Measurements from ENCODE around the gene RPL22. TPM values are rescaled to one million over a fixed set of nuclear protein-coding genes. Genes with fewer than 3 reads are reported as not detected.
"Not testable (repeated sequence)": the region's sequence is repeated elsewhere in the genome, so short reads cannot be mapped to it uniquely, and the experiment has no call there.

Gene RPL22
- total RNA-seq, 5 donors from 2014 or later (not counting 1 experiment from before 2014, with no cell fraction given) = 448 to 621 (median 462) TPM

GRCh38 chr1:6221210-6221784, 21.9 kb upstream of the RPL22 start:
- ATAC-seq (replicated peaks in 1 of 4) (no peak), DNase-seq (no peak)
- Histone ChIP-seq H3K4me3 (ENCODE audit: control insufficient read depth in 1 of 2, extremely low read depth in 1 of 2, low read length in 1 of 2) (no peak overlapping the region), H3K9me3 (no peaks in the 10 kb centered on the region), H3K36me3 (ENCODE audit: control insufficient read depth in 2 of 2, extremely low read depth in 1 of 2, insufficient read depth in 1 of 2, low read length in 1 of 2) (peaks cover 6 to 37% of the 10 kb centered on the region in 2 donors), H3K27ac (ENCODE audit: low read length) (no peak overlapping the region), H3K4me1 (ENCODE audit: control insufficient read depth in 1 of 2, extremely low read depth in 1 of 2, insufficient read depth in 2 of 2, low read length in 2 of 2) (no peaks in the 10 kb centered on the region), H3K27me3 (replicated peaks in 1 of 2; ENCODE audit: control insufficient read depth in 2 of 2, extremely low read depth in 1 of 2, insufficient read depth in 2 of 2, low read length in 1 of 2) (peaks cover 0 to 10% of the 10 kb centered on the region in 2 experiments)
- peaks cover 32% of the 10 kb centered on the region for H3K36me3 Mint-ChIP-seq
- H3K27ac Mint-ChIP-seq = no peak overlapping the region
- H3K27me3 Mint-ChIP-seq = no peaks in the 10 kb centered on the region
- POLR2A ChIA-PET = no interaction called here
- H3K4me1 Mint-ChIP-seq = no peaks in the 10 kb centered on the region
- H3K9me3 Mint-ChIP-seq = no peaks in the 10 kb centered on the region
- H3K4me3 Mint-ChIP-seq = no peak overlapping the region
- CTCF ChIA-PET = no interaction called here
- 86% methylated on average over 4 of the region's 12 CpGs for WGBS (ENCODE audit: insufficient coverage)

GRCh38 chr1:6220236-6220635, 20.8 kb upstream of the RPL22 start:
- peaks cover 0 to 12% of the 10 kb centered on the region in 2 experiments for H3K27me3 ChIP-seq (replicated peaks in 1 of 2; ENCODE audit: control insufficient read depth in 2 of 2, extremely low read depth in 1 of 2, insufficient read depth in 2 of 2, low read length in 1 of 2)
- H3K4me3 ChIP-seq (ENCODE audit: control insufficient read depth in 1 of 2, extremely low read depth in 1 of 2, low read length in 1 of 2) = no peak overlapping the region
- no peaks in the 10 kb centered on the region for H3K4me1 Mint-ChIP-seq
- no peaks in the 10 kb centered on the region for H3K9me3 Mint-ChIP-seq
- peaks cover 25% of the 10 kb centered on the region for H3K36me3 Mint-ChIP-seq
- H3K27ac ChIP-seq (ENCODE audit: low read length) = no peak overlapping the region
- ChIA-PET CTCF (interaction anchor here in 1 of 2 donors (0.7 kb wide), 1 partner anchor 71 kb away, joined by 3 read pairs; no protein-coding TSS in a partner anchor), POLR2A (no interaction called here)
- no peak for DNase-seq
- no peak overlapping the region for H3K4me3 Mint-ChIP-seq
- WGBS (ENCODE audit: insufficient coverage) = 88% methylated on average over 2 of the region's 8 CpGs
- peaks cover 6 to 32% of the 10 kb centered on the region in 2 donors for H3K36me3 ChIP-seq (ENCODE audit: control insufficient read depth in 2 of 2, extremely low read depth in 1 of 2, insufficient read depth in 1 of 2, low read length in 1 of 2)
- H3K27me3 Mint-ChIP-seq = peaks cover 0 to 7% of the 10 kb centered on the region in 2 donors
- H3K4me1 ChIP-seq (ENCODE audit: control insufficient read depth in 1 of 2, extremely low read depth in 1 of 2, insufficient read depth in 2 of 2, low read length in 2 of 2) = no peaks in the 10 kb centered on the region
- H3K27ac Mint-ChIP-seq = no peak overlapping the region
- no peaks in the 10 kb centered on the region for H3K9me3 ChIP-seq
- ATAC-seq (replicated peaks in 1 of 4) = no peak

GRCh38 chr1:6219641-6220040, 20.2 kb upstream of the RPL22 start:
- H3K27me3 ChIP-seq (replicated peaks in 1 of 2; ENCODE audit: control insufficient read depth in 2 of 2, extremely low read depth in 1 of 2, insufficient read depth in 2 of 2, low read length in 1 of 2) = peaks cover 0 to 12% of the 10 kb centered on the region in 2 experiments
- CTCF ChIA-PET; DNase-seq; H3K9me3 Mint-ChIP-seq; ATAC-seq (replicated peaks in 1 of 4); H3K4me1 Mint-ChIP-seq; H3K27ac Mint-ChIP-seq; H3K27ac ChIP-seq (ENCODE audit: low read length); H3K4me3 ChIP-seq (ENCODE audit: control insufficient read depth in 1 of 2, extremely low read depth in 1 of 2, low read length in 1 of 2); POLR2A ChIA-PET; H3K9me3 ChIP-seq; H3K4me1 ChIP-seq (ENCODE audit: control insufficient read depth in 1 of 2, extremely low read depth in 1 of 2, insufficient read depth in 2 of 2, low read length in 2 of 2); H3K4me3 Mint-ChIP-seq; H3K27me3 Mint-ChIP-seq: not testable (repeated sequence)
- peaks cover 19% of the 10 kb centered on the region for H3K36me3 Mint-ChIP-seq
- 93% methylated on average over 7 of the region's 11 CpGs for WGBS (ENCODE audit: insufficient coverage)
- peaks cover 6 to 27% of the 10 kb centered on the region in 2 donors for H3K36me3 ChIP-seq (ENCODE audit: control insufficient read depth in 2 of 2, extremely low read depth in 1 of 2, insufficient read depth in 1 of 2, low read length in 1 of 2)

GRCh38 chr1:6218375-6219164, 19.2 kb upstream of the RPL22 start:
- ChIA-PET CTCF (no interaction called here), POLR2A (no interaction called here)
- Mint-ChIP-seq H3K9me3 (no peaks in the 10 kb centered on the region), H3K36me3 (peaks cover 10% of the 10 kb centered on the region), H3K27me3 (peaks cover 0 to 8% of the 10 kb centered on the region in 2 donors), H3K27ac (no peak overlapping the region), H3K4me1 (no peaks in the 10 kb centered on the region), H3K4me3 (no peak overlapping the region)
- no peaks in the 10 kb centered on the region for H3K9me3 ChIP-seq
- no peaks in the 10 kb centered on the region for H3K4me1 ChIP-seq (ENCODE audit: control insufficient read depth in 1 of 2, extremely low read depth in 1 of 2, insufficient read depth in 2 of 2, low read length in 2 of 2)
- ATAC-seq (replicated peaks in 1 of 4) = no peak
- H3K27me3 ChIP-seq (replicated peaks in 1 of 2; ENCODE audit: control insufficient read depth in 2 of 2, extremely low read depth in 1 of 2, insufficient read depth in 2 of 2, low read length in 1 of 2) = peaks cover 0 to 12% of the 10 kb centered on the region in 2 experiments
- H3K4me3 ChIP-seq (ENCODE audit: control insufficient read depth in 1 of 2, extremely low read depth in 1 of 2, low read length in 1 of 2) = no peak overlapping the region
- WGBS (ENCODE audit: insufficient coverage) = 92% methylated on average over 15 of the region's 16 CpGs
- H3K27ac ChIP-seq (ENCODE audit: low read length) = no peak overlapping the region
- DNase-seq = no peak
- H3K36me3 ChIP-seq (ENCODE audit: control insufficient read depth in 2 of 2, extremely low read depth in 1 of 2, insufficient read depth in 1 of 2, low read length in 1 of 2) = peaks cover 0 to 17% of the 10 kb centered on the region in 2 donors

- Mint-ChIP-seq H3K36me3 (no peaks in the 10 kb centered on the region), H3K27me3 (peaks cover 12 to 14% of the 10 kb centered on the region in 2 donors), H3K4me3 (no peak overlapping the region), H3K27ac (no peak overlapping the region), H3K4me1 (peaks cover 0 to 11% (median 8%) of the 10 kb centered on the region in 3 donors), H3K9me3 (no peaks in the 10 kb centered on the region)
- H3K4me3 ChIP-seq (ENCODE audit: control insufficient read depth in 1 of 2, extremely low read depth in 1 of 2, low read length in 1 of 2) = no peak overlapping the region
- ATAC-seq (replicated peaks in 1 of 4) (no peak), DNase-seq (no peak)
- H3K4me1 ChIP-seq (ENCODE audit: control insufficient read depth in 1 of 2, extremely low read depth in 1 of 2, insufficient read depth in 2 of 2, low read length in 2 of 2) = peaks cover 3 to 12% of the 10 kb centered on the region in 2 experiments
- H3K27ac ChIP-seq (ENCODE audit: low read length) = no peak overlapping the region
- CTCF ChIA-PET = interaction anchor here in 1 of 2 donors (0.5 kb wide), 1 partner anchor 27 kb away, joined by 5 read pairs; no protein-coding TSS in a partner anchor
- no peaks in the 10 kb centered on the region for H3K36me3 ChIP-seq (ENCODE audit: control insufficient read depth in 2 of 2, extremely low read depth in 1 of 2, insufficient read depth in 1 of 2, low read length in 1 of 2)
- peaks cover 0 to 43% of the 10 kb centered on the region in 2 experiments for H3K27me3 ChIP-seq (replicated peaks in 1 of 2; ENCODE audit: control insufficient read depth in 2 of 2, extremely low read depth in 1 of 2, insufficient read depth in 2 of 2, low read length in 1 of 2)
- POLR2A ChIA-PET = no interaction called here
- WGBS (ENCODE audit: insufficient coverage) = 78% methylated on average over 6 of the region's 20 CpGs
- H3K9me3 ChIP-seq = no peaks in the 10 kb centered on the region
Measured at GRCh38 chr1:6212193-6212959, 13.0 kb upstream of the RPL22 start.

GRCh38 chr1:6211731-6212130, 12.3 kb upstream of the RPL22 start:
- Mint-ChIP-seq H3K4me3 (no peak overlapping the region), H3K36me3 (no peaks in the 10 kb centered on the region), H3K27me3 (peaks cover 12 to 17% of the 10 kb centered on the region in 2 donors), H3K4me1 (peaks cover 0 to 13% (median 8%) of the 10 kb centered on the region in 3 donors), H3K27ac (no peak overlapping the region), H3K9me3 (no peaks in the 10 kb centered on the region)
- Histone ChIP-seq H3K36me3 (ENCODE audit: control insufficient read depth in 2 of 2, extremely low read depth in 1 of 2, insufficient read depth in 1 of 2, low read length in 1 of 2) (no peaks in the 10 kb centered on the region), H3K4me1 (ENCODE audit: control insufficient read depth in 1 of 2, extremely low read depth in 1 of 2, insufficient read depth in 2 of 2, low read length in 2 of 2) (peaks cover 4 to 16% of the 10 kb centered on the region in 2 experiments), H3K27me3 (replicated peaks in 1 of 2; ENCODE audit: control insufficient read depth in 2 of 2, extremely low read depth in 1 of 2, insufficient read depth in 2 of 2, low read length in 1 of 2) (peaks cover 3 to 46% of the 10 kb centered on the region in 2 experiments), H3K27ac (ENCODE audit: low read length) (no peak overlapping the region), H3K4me3 (ENCODE audit: control insufficient read depth in 1 of 2, extremely low read depth in 1 of 2, low read length in 1 of 2) (no peak overlapping the region), H3K9me3 (no peaks in the 10 kb centered on the region)
- ATAC-seq (replicated peaks in 1 of 4) = no peak
- DNase-seq = no peak
- CTCF ChIA-PET = no interaction called here
- POLR2A ChIA-PET = no interaction called here
- WGBS (ENCODE audit: insufficient coverage) = 90% methylated on average over 10 of the region's 16 CpGs

Data from T-cell (primary cell).